ENCODE results near the gene KIF16B.
A peak's percentile ranks its signal among the peaks of the same experiment; 100 is the strongest.

Gene KIF16B

DNA sequence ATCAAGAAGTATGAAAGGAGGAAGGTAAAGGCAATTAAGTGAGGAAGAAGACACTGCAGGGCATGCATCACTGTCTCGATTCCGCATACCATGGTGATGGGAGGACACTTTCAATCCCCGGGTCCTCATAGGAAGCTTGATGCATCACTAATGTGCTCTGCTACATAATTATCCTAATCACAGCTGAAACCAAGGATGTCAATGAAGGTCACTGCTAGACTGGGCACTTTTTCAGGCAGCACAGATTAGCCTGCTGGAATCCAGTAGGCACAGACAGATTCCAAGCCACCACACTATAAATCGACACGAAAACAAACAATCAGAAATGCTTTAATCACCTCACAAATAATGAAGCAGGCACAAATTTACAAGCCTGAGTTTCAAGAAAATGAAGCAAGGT, 206.7 kb downstream of the KIF16B start:
- Histone ChIP-seq H3K9ac (ENCODE audit: low read length) (no peak overlapping the region), H3K4me1 (ENCODE audit: control insufficient read depth, insufficient read depth, low read length) (peaks cover 22% of the 10 kb centered on the region), H3K36me3 (ENCODE audit: control insufficient read depth, insufficient read depth, low read length, severe bottlenecking) (peaks cover 5% of the 10 kb centered on the region), H3K27me3 (replicated peaks; ENCODE audit: control insufficient read depth, insufficient read depth, low read length) (no peaks in the 10 kb centered on the region), H3K4me3 (ENCODE audit: low read length) (no peak overlapping the region), H3K9me3 (ENCODE audit: control insufficient read depth, low read length) (no peaks in the 10 kb centered on the region)
- no peak for DNase-seq (ENCODE audit: low read depth)

DNA sequence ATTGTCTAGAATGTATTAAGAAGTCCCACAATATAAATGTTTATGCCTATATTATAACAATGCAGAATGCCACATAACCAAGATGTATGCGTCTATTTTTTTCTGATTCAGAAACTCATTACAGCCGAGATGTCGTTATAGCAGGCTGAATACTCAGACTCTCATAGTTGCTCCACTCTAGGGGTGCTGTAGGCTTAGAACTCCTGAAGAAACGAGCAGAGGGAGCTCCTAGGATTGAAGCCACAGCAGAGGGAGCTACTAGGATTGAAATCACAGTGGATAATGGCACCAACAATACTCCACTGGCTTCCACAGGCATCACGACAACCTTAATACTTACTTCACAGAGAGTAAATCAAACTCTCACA, 208.9 kb downstream of the KIF16B start:
- peaks cover 5% of the 10 kb centered on the region for H3K36me3 ChIP-seq (ENCODE audit: control insufficient read depth, insufficient read depth, low read length, severe bottlenecking)
- no peak overlapping the region for H3K4me3 ChIP-seq (ENCODE audit: low read length)
- peaks cover 22% of the 10 kb centered on the region for H3K4me1 ChIP-seq (ENCODE audit: control insufficient read depth, insufficient read depth, low read length)
- no peaks in the 10 kb centered on the region for H3K27me3 ChIP-seq (replicated peaks; ENCODE audit: control insufficient read depth, insufficient read depth, low read length)
- no peak for DNase-seq (ENCODE audit: low read depth)
- H3K9ac ChIP-seq (ENCODE audit: low read length): no peak overlapping the region
- H3K9me3 ChIP-seq (ENCODE audit: control insufficient read depth, low read length): no peaks in the 10 kb centered on the region

DNA sequence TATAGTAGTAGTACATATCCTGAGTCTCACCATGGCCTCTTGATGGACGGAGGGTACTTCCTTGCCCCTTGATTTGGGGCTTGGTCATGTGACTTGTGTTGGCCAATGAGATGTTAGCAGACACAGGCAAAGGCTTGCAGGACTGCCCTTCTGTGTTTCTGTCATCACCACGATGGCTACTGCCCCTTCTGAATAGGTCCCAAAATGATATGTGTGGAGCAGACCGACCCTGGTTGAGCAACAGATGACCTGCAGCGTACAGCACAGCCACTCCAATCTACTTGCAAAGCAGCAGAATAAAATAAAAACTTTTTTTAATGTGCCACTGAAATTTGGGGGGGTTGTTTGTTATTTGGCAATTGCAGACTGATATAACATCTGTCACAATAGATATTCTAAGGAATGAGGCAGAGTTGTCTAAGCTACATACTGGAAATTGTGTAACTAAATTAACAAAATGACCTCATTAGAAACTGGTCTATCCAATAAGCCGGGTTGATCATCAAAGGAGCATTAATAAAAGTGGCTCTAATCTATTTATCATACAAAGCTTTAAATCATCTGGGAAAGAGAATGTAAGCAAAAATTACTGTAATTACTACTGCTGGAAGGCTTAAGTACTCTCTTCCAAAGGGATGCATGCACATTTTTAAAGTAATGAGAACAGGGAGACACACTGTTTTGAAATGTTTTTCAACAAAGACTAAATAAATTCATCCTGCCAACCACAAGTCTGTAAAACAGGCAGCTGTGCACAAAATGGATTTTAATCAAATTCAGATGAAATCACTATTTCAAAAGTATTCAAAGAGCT, 209.5 kb downstream of the KIF16B start:
- peaks cover 2% of the 10 kb centered on the region for H3K36me3 ChIP-seq (ENCODE audit: control insufficient read depth, insufficient read depth, low read length, severe bottlenecking)
- no peaks in the 10 kb centered on the region for H3K27me3 ChIP-seq (replicated peaks; ENCODE audit: control insufficient read depth, insufficient read depth, low read length)
- DNase-seq (ENCODE audit: low read depth): peak; percentile 44
- H3K4me1 ChIP-seq (ENCODE audit: control insufficient read depth, insufficient read depth, low read length): peaks cover 22% of the 10 kb centered on the region
- H3K9me3 ChIP-seq (ENCODE audit: control insufficient read depth, low read length): no peaks in the 10 kb centered on the region
- H3K9ac ChIP-seq (ENCODE audit: low read length): no peak overlapping the region
- H3K4me3 ChIP-seq (ENCODE audit: low read length): no peak overlapping the region

DNA sequence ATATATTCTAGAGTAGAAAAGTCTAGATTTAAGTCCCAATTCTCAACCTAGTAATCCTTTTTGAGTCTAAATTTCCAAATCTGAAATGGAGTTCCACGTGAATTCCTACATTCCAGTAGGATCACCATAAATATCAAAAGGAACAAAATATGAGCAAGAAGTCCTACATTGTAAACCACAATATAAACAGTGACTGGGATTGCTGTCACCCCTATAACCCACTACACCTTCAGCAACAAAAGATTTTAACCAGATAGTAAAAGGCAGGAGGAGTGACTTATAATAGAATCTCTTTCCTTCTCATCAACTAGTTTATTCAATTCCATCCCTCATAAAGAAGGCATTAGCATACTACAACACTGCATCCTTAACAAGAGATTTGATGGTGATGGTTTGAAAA, 210.6 kb downstream of the KIF16B start:
- Histone ChIP-seq H3K27me3 (replicated peaks; ENCODE audit: control insufficient read depth, insufficient read depth, low read length) (no peaks in the 10 kb centered on the region), H3K4me1 (ENCODE audit: control insufficient read depth, insufficient read depth, low read length) (peaks cover 18% of the 10 kb centered on the region), H3K9me3 (ENCODE audit: control insufficient read depth, low read length) (no peaks in the 10 kb centered on the region), H3K4me3 (ENCODE audit: low read length) (no peak overlapping the region), H3K9ac (ENCODE audit: low read length) (no peak overlapping the region), H3K36me3 (ENCODE audit: control insufficient read depth, insufficient read depth, low read length, severe bottlenecking) (no peaks in the 10 kb centered on the region)
- DNase-seq (ENCODE audit: low read depth): no peak

DNA sequence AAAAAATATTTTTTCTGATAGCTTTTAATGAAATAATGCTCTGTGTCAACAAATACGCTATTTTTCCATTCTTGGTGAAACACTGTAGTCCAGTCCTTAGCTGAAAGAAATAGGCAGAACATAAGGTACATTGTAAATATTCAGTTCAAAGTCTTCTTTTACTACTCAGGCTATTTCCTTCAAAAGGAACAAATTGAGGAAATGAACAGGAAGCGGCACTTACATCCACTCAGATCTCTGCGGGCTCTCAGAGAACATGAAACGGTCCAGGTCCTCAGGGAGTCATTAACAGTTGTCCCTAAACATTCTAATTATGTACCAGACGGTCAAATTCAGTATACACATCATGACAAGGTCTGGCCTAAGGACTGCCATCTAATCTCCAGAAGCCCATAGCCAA, 212.6 kb downstream of the KIF16B start:
- H3K4me1 ChIP-seq (ENCODE audit: control insufficient read depth, insufficient read depth, low read length): peaks cover 17% of the 10 kb centered on the region
- no peak overlapping the region for H3K9ac ChIP-seq (ENCODE audit: low read length)
- H3K4me3 ChIP-seq (ENCODE audit: low read length): no peak overlapping the region
- DNase-seq (ENCODE audit: low read depth): no peak
- no peaks in the 10 kb centered on the region for H3K9me3 ChIP-seq (ENCODE audit: control insufficient read depth, low read length)
- no peaks in the 10 kb centered on the region for H3K36me3 ChIP-seq (ENCODE audit: control insufficient read depth, insufficient read depth, low read length, severe bottlenecking)
- no peaks in the 10 kb centered on the region for H3K27me3 ChIP-seq (replicated peaks; ENCODE audit: control insufficient read depth, insufficient read depth, low read length)

DNA sequence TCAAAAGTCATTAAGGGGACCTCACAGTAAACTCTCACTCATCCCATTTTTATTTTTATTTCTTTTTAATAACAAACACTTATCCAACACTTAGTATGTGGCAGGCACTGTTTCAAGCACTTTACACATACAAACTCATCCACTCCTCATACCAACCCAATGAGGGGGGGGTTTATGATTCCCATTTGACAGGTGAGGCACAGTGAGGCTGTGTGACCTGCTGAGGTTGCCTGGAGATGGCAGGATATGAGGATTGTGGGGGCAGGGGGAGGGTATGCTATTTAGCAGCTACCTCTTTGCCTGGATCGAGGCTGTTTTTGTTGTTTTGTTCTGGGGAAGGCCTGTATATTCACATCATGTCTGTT, 219.8 kb downstream of the KIF16B start:
- H3K36me3 ChIP-seq (ENCODE audit: control insufficient read depth, insufficient read depth, low read length, severe bottlenecking): no peaks in the 10 kb centered on the region
- no peaks in the 10 kb centered on the region for H3K27me3 ChIP-seq (replicated peaks; ENCODE audit: control insufficient read depth, insufficient read depth, low read length)
- H3K9me3 ChIP-seq (ENCODE audit: control insufficient read depth, low read length): no peaks in the 10 kb centered on the region
- H3K4me3 ChIP-seq (ENCODE audit: low read length): no peak overlapping the region
- H3K4me1 ChIP-seq (ENCODE audit: control insufficient read depth, insufficient read depth, low read length): peaks cover 10% of the 10 kb centered on the region
- DNase-seq (ENCODE audit: low read depth): no peak
- H3K9ac ChIP-seq (ENCODE audit: low read length): no peak overlapping the region

DNA sequence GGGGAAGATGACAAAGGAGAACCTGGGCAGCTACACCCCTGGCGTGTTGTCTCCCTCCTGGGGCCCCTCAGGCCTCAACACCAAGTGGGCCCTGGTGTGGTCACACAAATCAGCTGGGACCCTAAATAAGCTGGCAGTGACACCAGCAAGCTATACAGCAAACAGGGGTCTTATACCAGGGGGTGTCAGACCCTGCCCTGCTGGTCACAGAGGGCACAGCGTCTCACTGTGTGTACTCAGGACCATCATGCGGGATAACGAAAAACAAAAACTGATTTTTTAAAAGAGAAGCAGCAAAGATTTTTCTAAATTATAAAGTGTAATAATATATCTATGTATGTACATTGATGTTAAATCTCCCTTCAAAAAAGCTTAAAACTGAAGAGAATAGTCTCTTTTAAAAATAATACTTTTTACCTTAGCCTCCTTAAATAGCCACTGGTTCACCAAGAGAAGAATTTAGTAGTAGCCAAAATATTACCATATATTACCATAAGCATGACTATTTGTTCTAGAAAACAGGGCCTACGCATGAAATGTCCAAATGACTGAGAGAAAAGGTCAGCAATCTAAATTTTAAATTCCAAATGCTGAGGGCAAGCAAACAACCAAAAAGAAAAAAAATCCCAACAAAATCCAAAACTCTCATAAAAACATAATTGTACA, 220.4 kb downstream of the KIF16B start:
- no peak overlapping the region for H3K4me3 ChIP-seq (ENCODE audit: low read length)
- no peaks in the 10 kb centered on the region for H3K36me3 ChIP-seq (ENCODE audit: control insufficient read depth, insufficient read depth, low read length, severe bottlenecking)
- H3K27me3 ChIP-seq (replicated peaks; ENCODE audit: control insufficient read depth, insufficient read depth, low read length): no peaks in the 10 kb centered on the region

DNA sequence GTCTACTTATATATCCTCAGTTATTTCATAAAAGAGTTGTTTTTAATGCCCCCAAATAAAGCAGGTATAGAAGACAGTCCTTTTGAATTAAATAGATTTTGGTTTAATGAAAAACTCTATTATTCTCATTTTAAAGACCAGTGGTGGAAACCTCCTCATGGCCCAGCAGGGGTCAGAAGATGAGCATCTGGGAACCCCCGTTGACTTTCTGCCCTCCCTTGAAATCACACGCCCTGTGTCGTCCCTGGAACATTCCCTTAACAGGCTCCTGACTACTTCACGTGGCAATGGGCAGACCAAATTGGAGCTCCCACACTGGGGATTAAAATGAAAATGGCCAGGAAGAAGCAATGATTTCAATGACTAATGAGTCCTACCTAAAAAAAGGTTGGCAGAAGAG, 220.9 kb downstream of the KIF16B start:
- Histone ChIP-seq H3K27me3 (replicated peaks; ENCODE audit: control insufficient read depth, insufficient read depth, low read length) (no peaks in the 10 kb centered on the region), H3K9me3 (ENCODE audit: control insufficient read depth, low read length) (no peaks in the 10 kb centered on the region), H3K9ac (ENCODE audit: low read length) (no peak overlapping the region), H3K36me3 (ENCODE audit: control insufficient read depth, insufficient read depth, low read length, severe bottlenecking) (no peaks in the 10 kb centered on the region), H3K4me1 (ENCODE audit: control insufficient read depth, insufficient read depth, low read length) (peaks cover 10% of the 10 kb centered on the region), H3K4me3 (ENCODE audit: low read length) (no peak overlapping the region)
- no peak for DNase-seq (ENCODE audit: low read depth)

More for the DNA sequence above, 220.4 kb downstream of the KIF16B start:
- H3K4me1 ChIP-seq (ENCODE audit: control insufficient read depth, insufficient read depth, low read length): peaks cover 10% of the 10 kb centered on the region
- no peaks in the 10 kb centered on the region for H3K9me3 ChIP-seq (ENCODE audit: control insufficient read depth, low read length)
- H3K9ac ChIP-seq (ENCODE audit: low read length): no peak overlapping the region
- DNase-seq (ENCODE audit: low read depth): no peak

DNA sequence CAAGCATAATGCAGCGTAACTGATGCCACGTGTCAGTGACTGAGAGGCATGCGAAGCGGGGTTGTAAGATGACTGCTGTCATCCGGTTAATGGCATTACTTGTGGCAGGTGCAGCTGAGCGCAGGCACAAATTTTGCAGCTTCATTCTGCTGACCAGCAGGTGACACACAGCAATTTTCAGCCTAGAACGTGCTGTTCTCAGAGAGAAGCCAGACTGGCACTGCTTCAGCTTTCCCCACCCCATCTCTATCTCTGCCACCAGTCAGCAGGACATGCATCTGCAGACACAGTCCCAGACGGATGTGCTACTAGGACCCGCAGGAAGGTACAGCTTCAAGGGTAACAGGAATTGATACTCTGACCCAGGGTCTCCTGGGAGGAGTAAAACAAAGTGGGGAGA, 221.8 kb downstream of the KIF16B start:
- Histone ChIP-seq H3K4me1 (ENCODE audit: control insufficient read depth, insufficient read depth, low read length) (peaks cover 10% of the 10 kb centered on the region), H3K9ac (ENCODE audit: low read length) (no peak overlapping the region), H3K4me3 (ENCODE audit: low read length) (no peak overlapping the region), H3K27me3 (replicated peaks; ENCODE audit: control insufficient read depth, insufficient read depth, low read length) (no peaks in the 10 kb centered on the region), H3K9me3 (ENCODE audit: control insufficient read depth, low read length) (no peaks in the 10 kb centered on the region), H3K36me3 (ENCODE audit: control insufficient read depth, insufficient read depth, low read length, severe bottlenecking) (no peaks in the 10 kb centered on the region)
- no peak for DNase-seq (ENCODE audit: low read depth)

DNA sequence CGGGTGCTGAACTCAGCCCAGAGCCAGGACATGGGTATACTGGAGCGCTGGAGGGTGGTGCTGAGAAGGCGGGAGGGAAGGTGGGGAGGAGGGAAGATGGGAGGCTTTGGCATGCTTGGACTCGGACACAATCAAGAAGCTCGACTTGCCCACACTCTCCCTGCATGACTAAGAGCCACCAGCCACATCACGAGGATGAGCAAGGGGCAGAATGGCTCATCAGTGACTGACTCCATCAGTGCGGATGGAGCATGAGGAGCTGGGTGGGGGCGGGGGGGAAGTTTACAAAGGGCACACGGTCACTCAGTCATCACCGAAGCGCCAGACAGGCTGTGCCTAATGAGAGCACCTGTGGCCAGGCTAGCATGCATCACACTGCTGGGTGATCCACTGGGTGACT, 222.8 kb downstream of the KIF16B start:
- Histone ChIP-seq H3K9me3 (ENCODE audit: control insufficient read depth, low read length) (no peaks in the 10 kb centered on the region), H3K36me3 (ENCODE audit: control insufficient read depth, insufficient read depth, low read length, severe bottlenecking) (no peaks in the 10 kb centered on the region), H3K4me1 (ENCODE audit: control insufficient read depth, insufficient read depth, low read length) (peaks cover 10% of the 10 kb centered on the region), H3K9ac (ENCODE audit: low read length) (no peak overlapping the region), H3K27me3 (replicated peaks; ENCODE audit: control insufficient read depth, insufficient read depth, low read length) (no peaks in the 10 kb centered on the region), H3K4me3 (ENCODE audit: low read length) (no peak overlapping the region)
- DNase-seq (ENCODE audit: low read depth): no peak

DNA sequence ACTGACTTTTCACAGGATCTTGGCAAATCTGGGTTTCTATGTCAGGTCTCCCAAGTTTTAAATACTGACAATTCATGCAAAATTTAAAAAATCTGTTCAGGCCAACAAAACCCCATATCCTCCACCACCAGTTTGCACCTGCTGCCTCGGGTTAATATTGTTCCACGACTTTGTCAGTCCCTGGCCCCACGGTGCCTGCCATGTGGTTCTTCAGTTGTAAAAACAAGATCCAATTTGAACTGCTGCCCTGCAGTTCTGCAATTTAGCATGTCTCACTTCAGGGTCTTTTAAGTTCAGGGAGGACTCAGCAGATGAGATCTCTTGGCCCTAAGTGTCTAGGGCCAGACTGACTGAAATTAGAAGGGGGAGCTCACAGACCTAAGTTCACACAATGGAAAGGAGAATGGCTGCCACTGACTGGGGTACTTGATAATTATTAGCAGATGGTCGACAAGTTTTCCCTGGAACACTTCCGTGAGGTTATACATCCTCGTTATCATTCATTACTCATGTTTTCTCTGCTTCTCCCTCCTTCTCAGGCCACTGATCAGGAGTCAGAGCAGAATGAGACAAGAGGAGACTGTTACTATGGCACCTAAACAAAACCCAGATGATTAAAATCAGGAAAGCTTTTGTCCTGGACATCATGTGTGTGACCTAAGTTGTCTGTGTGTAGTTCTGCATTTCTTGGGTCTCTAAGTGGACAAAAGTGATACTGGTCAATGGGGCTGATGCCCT, 223.6 kb downstream of the KIF16B start:
- peaks cover 10% of the 10 kb centered on the region for H3K4me1 ChIP-seq (ENCODE audit: control insufficient read depth, insufficient read depth, low read length)
- H3K27me3 ChIP-seq (replicated peaks; ENCODE audit: control insufficient read depth, insufficient read depth, low read length): no peaks in the 10 kb centered on the region
- DNase-seq (ENCODE audit: low read depth): no peak
- H3K9ac ChIP-seq (ENCODE audit: low read length): no peak overlapping the region
- H3K9me3 ChIP-seq (ENCODE audit: control insufficient read depth, low read length): no peaks in the 10 kb centered on the region
- H3K4me3 ChIP-seq (ENCODE audit: low read length): no peak overlapping the region
- H3K36me3 ChIP-seq (ENCODE audit: control insufficient read depth, insufficient read depth, low read length, severe bottlenecking): no peaks in the 10 kb centered on the region

Measured in adipocyte (in vitro differentiated cells).